Bronchial epithelial cell (primary cell): ENCODE data around the gene EGLN3. TPM values are rescaled to one million over a fixed set of nuclear protein-coding genes. Genes with fewer than 3 reads are reported as not detected.

Experiments
- DNase-seq: peaks from one replicate; pipeline ENCODE4 v3.0.0-alpha.2; 2010; ENCODE audit warnings: low read depth
- FAIRE-seq: peaks from 2 replicates; lab custom pipeline; 2011; peaks lifted over from hg19 to GRCh38; lab: Jason Lieb, UNC
- H3K27me3 ChIP-seq: 2 replicates; pipeline ENCODE4 v1.5.1; 2011; ENCODE audit warnings: low read length; ENCODE audit not compliant: control insufficient read depth, insufficient read depth
- H3K36me3 ChIP-seq: 2 replicates; pipeline ENCODE4 v1.5.1; 2011; ENCODE audit warnings: low read length; ENCODE audit not compliant: control insufficient read depth, insufficient read depth
- H3K4me3 ChIP-seq: 2 replicates; pipeline ENCODE4 v1.5.1; 2011; ENCODE audit warnings: mild to moderate bottlenecking, low read depth, low read length, control low read depth
- CTCF ChIP-seq: IDR thresholded peaks from 2 replicates; pipeline ENCODE4 v1.5.1; 2011; ENCODE audit warnings: mild to moderate bottlenecking, moderate library complexity, low read length, control low read depth, inconsistent platforms; ENCODE audit not compliant: insufficient read depth, severe bottlenecking
- total RNA-seq: library from RNA; depleted of rRNA; stranded (reverse); fragments of >200 nt; gene quantifications from 2 replicates; pipeline ENCODE4 v1.2.1, GENCODE V29; 2014

EGLN3 gene
- total RNA-seq, 1 donor from 2014 or later: 48.7 TPM

GRCh38 chr14:33940561-33941011 lies 10.3 kb downstream of the EGLN3 start:
- no peaks in the 10 kb centered on the region for H3K36me3 ChIP-seq
- H3K27me3 ChIP-seq: no peaks in the 10 kb centered on the region
- FAIRE-seq: no peak
- H3K4me3 ChIP-seq: no peak overlapping the region
- TF ChIP-seq CTCF: no peak
- no peak for DNase-seq

DNA sequence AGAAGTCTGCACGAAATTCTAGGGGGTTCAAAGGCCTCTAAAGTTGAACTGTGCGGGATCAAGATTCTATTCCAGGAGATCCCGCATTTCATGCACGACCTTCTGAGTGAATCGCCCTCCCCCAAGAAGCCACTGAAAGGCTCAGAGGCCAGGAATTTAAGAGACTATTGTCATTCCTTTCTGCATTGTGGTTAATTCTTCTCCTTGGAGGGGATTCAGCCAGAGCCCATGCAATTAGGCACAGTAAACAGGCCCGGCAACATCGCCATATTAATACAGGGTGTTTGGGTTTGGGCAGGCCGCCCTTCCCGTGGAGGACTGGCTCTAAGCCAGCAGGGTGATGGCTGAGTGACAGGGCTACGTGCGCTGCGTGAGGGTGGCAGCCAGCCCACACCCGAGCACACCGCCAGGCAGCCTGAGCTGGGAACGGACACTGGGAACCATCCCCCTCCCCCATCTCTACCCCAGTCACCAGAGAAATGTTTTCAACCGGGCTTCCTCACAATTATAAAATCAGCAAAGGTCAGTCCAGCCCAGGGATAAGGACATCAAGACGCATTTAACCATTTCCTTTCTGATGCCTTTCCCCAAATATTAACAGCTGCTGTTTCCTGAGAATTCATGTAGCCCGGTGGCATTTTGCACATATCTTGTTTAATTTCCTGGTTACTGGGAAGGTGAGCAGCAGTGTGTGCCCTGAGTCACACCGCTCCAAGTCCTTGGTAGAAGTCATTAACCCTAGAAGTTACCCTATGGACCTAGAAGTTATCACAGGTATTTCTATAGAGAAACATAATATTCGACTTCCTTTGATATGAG lies 12.5 kb downstream of the EGLN3 start:
- Histone ChIP-seq H3K36me3 (no peaks in the 10 kb centered on the region), H3K4me3 (no peak overlapping the region), H3K27me3 (no peaks in the 10 kb centered on the region)
- TF ChIP-seq CTCF: no peak
- peak; percentile 73 for DNase-seq
- no peak for FAIRE-seq

- Histone ChIP-seq H3K36me3 (no peaks in the 10 kb centered on the region), H3K4me3 (no peak overlapping the region), H3K27me3 (no peaks in the 10 kb centered on the region)
- FAIRE-seq: no peak
- no peak for TF ChIP-seq CTCF
- DNase-seq: no peak
Measured at GRCh38 chr14:33936391-33936790, 14.5 kb downstream of the EGLN3 start.

- H3K36me3 ChIP-seq: peaks cover 4% of the 10 kb centered on the region
- no peak overlapping the region for H3K4me3 ChIP-seq
- TF ChIP-seq CTCF: no peak
- no peaks in the 10 kb centered on the region for H3K27me3 ChIP-seq
- no peak for FAIRE-seq
- DNase-seq: no peak
Measured at GRCh38 chr14:33934938-33935337, 15.9 kb downstream of the EGLN3 start.

DNA sequence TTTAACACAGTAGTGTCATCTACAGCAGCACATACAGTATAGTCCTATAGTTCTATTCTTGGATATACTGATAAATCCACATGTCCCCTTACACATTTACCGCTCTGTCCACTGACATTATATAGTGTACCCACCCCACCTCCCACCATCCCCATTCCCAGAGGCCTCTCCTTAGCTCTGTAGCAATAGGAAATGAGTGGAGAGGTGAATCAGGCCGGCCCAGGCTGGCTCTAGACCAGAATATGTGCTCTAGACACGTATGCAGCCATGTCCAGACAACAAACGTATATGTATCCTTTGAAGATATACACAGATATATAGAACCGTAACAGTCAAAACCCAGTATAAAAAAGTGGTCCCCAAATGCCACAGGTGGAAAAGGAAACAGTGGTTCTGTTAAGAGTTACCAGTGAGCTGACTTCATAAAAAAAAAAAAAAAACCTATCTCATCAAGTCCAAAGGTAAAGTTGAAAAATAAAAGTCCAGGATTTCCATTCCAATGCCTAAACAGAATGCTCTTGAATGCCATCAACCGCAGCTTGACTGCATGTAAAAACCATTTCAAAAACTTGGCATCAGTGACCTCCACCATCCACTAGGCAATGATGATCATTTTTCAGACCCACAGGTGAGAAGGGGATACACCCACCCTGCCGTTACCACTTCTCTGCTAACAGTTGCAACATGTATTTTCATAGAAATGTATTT lies 16.7 kb downstream of the EGLN3 start:
- no peak for FAIRE-seq

More for the DNA sequence above, 16.7 kb downstream of the EGLN3 start:
- TF ChIP-seq CTCF: no peak
- no peaks in the 10 kb centered on the region for H3K27me3 ChIP-seq
- DNase-seq: peak; percentile 53
- no peak overlapping the region for H3K4me3 ChIP-seq
- peaks cover 4% of the 10 kb centered on the region for H3K36me3 ChIP-seq
